Nephron (organoid): ENCODE results near the gene MRPL9.

Experiments
- H3K27ac Mint-ChIP-seq, 3 experiments: 2 replicates each; pipeline ENCODE4 v1.8.0; 2020; ENCODE audit warnings: mixed read lengths in 3 of 3, mild to moderate bottlenecking in 2 of 3, moderate library complexity in 1 of 3
- H3K27me3 Mint-ChIP-seq: 2 replicates; pipeline ENCODE4 v1.8.0; 2021; ENCODE audit warnings: low read depth, mild to moderate bottlenecking, moderate library complexity, mixed read lengths
- H3K36me3 Mint-ChIP-seq: 2 replicates; pipeline ENCODE4 v1.8.0; 2020; ENCODE audit warnings: low read depth, mixed read lengths
- H3K4me1 Mint-ChIP-seq: 2 replicates; pipeline ENCODE4 v1.8.0; 2020; ENCODE audit warnings: mixed read lengths
- H3K4me3 Mint-ChIP-seq, 3 experiments: 2 replicates each; pipeline ENCODE4 v1.8.0; 2020; ENCODE audit warnings: mild to moderate bottlenecking in 3 of 3, mixed read lengths in 3 of 3, moderate library complexity in 2 of 3
- H3K9me3 Mint-ChIP-seq: 2 replicates; pipeline ENCODE4 v1.8.0; 2020; ENCODE audit warnings: mixed read lengths
- TF ChIP-seq, protein P1 (sequence below), 3 experiments: fragments of 200-600 bp; sonication (generic); IDR thresholded peaks; one replicate each; pipeline ENCODE4 v1.5.0; 2021; ENCODE audit warnings: antibody characterized with exemption in 3 of 3; ENCODE audit not compliant: unreplicated experiment in 3 of 3

Gene MRPL9

DNA sequence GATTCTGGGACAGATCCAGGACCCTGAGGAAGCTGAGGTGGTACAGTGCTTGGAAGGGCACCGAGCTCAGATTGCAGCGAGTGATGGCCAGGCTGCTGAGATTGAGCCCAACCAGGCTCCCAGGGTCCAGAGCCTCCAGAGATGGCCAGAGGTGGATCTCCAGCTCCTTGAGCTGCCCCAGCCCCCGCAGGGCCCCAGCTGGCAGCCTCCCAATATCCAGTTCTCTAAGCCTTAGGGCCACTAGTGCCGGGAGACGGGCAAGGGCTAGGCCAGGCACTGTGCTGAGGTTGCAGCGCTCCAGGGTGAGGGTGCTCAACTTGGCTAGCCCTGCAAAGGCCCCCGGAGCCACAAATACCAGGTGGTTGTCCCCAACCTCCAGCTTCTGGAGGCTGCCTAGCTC is 38.5 kb upstream of the MRPL9 start:
- TF ChIP-seq, protein P1, sequence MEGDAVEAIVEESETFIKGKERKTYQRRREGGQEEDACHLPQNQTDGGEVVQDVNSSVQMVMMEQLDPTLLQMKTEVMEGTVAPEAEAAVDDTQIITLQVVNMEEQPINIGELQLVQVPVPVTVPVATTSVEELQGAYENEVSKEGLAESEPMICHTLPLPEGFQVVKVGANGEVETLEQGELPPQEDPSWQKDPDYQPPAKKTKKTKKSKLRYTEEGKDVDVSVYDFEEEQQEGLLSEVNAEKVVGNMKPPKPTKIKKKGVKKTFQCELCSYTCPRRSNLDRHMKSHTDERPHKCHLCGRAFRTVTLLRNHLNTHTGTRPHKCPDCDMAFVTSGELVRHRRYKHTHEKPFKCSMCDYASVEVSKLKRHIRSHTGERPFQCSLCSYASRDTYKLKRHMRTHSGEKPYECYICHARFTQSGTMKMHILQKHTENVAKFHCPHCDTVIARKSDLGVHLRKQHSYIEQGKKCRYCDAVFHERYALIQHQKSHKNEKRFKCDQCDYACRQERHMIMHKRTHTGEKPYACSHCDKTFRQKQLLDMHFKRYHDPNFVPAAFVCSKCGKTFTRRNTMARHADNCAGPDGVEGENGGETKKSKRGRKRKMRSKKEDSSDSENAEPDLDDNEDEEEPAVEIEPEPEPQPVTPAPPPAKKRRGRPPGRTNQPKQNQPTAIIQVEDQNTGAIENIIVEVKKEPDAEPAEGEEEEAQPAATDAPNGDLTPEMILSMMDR (IDR thresholded peaks at IDR 0.05; ENCODE audit: unreplicated experiment in 3 of 3) = no peak
- Mint-ChIP-seq H3K4me3 (no peak overlapping the region), H3K27me3 (peaks cover 53% of the 10 kb centered on the region), H3K36me3 (no peaks in the 10 kb centered on the region), H3K27ac (no peak overlapping the region), H3K4me1 (no peaks in the 10 kb centered on the region), H3K9me3 (no peaks in the 10 kb centered on the region)

DNA sequence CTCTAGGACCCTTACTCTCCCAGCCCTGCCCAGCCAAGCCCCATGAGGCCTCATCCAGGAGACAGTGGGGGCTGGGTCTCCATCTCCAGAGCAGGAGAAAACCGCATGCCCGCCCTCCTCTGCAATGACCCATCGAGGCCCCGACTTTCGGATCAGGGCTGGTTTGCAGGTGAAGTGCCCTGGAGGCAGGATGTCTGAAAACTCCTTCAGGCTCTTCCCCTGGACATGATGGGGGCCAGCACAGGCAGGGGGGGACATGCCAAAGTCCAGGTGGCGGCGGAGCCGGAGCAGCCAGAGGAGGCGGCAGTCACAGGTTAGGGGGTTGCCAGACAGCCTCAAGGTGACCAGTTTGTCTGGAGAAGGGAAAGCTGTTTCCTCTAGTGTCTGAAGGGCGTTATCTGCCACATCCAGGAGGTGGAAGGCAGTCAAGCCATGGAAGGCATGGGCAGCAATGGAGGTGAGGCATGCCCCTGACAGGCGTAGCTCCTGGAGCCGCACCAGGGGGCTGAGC is 38.1 kb upstream of the MRPL9 start:
- H3K36me3 Mint-ChIP-seq = no peaks in the 10 kb centered on the region
- H3K4me3 Mint-ChIP-seq = no peak overlapping the region
- no peak overlapping the region for H3K27ac Mint-ChIP-seq
- no peaks in the 10 kb centered on the region for H3K9me3 Mint-ChIP-seq
- TF ChIP-seq, protein P1 (IDR thresholded peaks at IDR 0.05; ENCODE audit: unreplicated experiment in 3 of 3) = no peak
- H3K4me1 Mint-ChIP-seq = no peaks in the 10 kb centered on the region
- H3K27me3 Mint-ChIP-seq = peaks cover 53% of the 10 kb centered on the region

DNA sequence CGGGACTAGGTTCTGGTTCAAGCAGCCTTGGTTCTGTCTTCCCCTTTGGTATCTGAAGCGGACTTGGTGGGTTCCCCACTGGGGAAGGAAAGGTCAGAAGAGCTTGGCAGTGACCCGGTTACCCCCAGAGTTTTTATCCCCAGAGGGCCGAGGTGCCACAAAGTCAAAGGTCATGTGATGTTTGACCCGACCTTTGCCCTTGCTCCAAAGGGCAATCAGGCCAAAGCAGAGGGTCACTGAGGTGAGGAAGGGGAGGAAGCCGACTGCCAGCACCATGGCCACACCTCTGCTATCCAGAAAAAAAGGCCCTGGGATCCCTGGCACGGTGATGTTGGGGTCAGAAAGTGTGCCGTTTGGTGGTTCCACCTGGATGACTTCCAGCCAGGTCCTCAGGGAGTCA is 37.5 kb upstream of the MRPL9 start:
- Mint-ChIP-seq H3K4me3 (no peak overlapping the region), H3K4me1 (no peaks in the 10 kb centered on the region), H3K9me3 (no peaks in the 10 kb centered on the region), H3K36me3 (no peaks in the 10 kb centered on the region), H3K27me3 (peaks cover 49% of the 10 kb centered on the region), H3K27ac (no peak overlapping the region)
- TF ChIP-seq, protein P1 (IDR thresholded peaks at IDR 0.05; ENCODE audit: unreplicated experiment in 3 of 3) = no peak

DNA sequence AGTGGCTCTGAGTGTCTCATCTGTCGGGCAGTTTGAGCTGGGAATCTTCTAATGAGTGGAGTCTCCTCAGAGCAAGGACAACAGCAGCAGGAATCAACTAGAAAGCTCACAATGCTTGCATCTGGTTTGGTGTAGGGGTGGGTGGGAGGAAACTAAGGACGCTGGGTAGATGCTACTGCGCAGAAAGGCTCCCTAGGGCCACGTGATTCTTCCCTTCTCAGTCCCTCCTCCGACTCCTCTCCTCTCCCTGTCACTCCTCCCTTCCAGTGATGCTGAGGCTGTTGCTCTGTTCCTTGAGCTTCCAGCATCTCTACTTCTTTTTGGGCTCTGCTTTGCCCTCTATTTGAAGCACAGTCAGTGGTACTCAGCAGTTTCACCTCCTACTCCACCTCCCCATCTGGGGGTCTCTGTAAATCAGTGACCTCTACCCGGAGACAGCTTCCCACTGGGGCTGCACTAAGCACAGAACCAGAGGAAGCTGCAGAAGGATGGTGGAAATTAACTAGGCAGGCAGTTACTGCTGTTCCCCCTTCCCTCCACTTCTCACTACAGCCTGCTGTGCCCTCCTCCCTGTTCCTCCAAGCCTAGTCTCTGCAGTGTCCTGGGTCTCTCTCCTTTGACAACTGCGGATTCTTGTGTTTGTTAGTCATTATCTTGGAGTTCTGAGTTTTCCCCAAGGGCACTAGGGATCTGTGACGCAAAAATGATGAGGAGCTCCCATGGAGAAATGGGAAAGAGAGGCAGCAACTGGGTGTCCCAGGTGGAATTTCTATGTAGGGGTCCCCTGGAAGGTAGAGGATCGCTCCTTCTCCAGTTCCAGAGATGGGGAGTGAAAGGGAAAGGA is 36.1 kb upstream of the MRPL9 start:
- H3K9me3 Mint-ChIP-seq = no peaks in the 10 kb centered on the region
- H3K4me1 Mint-ChIP-seq = no peaks in the 10 kb centered on the region
- no peak overlapping the region for H3K4me3 Mint-ChIP-seq
- H3K27me3 Mint-ChIP-seq = peaks cover 44% of the 10 kb centered on the region
- no peak overlapping the region for H3K27ac Mint-ChIP-seq
- H3K36me3 Mint-ChIP-seq = no peaks in the 10 kb centered on the region
- TF ChIP-seq, protein P1 (IDR thresholded peaks at IDR 0.05; ENCODE audit: unreplicated experiment in 3 of 3) = no peak

DNA sequence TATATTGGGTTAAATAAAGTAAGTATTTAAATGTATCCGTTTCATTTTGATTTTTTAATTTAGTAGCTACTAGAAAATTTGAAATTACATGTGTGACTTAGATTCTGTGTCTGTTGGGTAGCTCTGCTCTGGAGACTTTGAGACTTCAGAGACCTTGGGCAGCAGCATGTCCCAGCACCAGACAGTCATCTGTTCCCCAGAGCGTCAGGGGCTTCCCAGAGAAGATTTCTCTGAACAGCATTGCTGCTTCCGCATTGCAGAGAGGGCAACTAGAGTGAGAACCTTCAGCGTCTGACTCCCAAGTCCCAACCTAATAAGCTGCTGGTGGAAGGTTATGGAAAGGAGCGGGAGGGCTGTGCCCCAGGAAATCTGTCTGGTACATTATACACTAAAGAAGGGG is 35.3 kb upstream of the MRPL9 start:
- Mint-ChIP-seq H3K36me3 (no peaks in the 10 kb centered on the region), H3K4me1 (no peaks in the 10 kb centered on the region), H3K27me3 (peaks cover 39% of the 10 kb centered on the region)

More for the DNA sequence above, 35.3 kb upstream of the MRPL9 start:
- no peaks in the 10 kb centered on the region for H3K9me3 Mint-ChIP-seq
- no peak overlapping the region for H3K27ac Mint-ChIP-seq
- no peak overlapping the region for H3K4me3 Mint-ChIP-seq
- TF ChIP-seq, protein P1 (IDR thresholded peaks at IDR 0.05; ENCODE audit: unreplicated experiment in 3 of 3) = no peak
